ENCODE results near the gene TMEM125. TPM values are rescaled to one million over a fixed set of nuclear protein-coding genes. Genes with fewer than 3 reads are reported as not detected.

TMEM125 gene
- total RNA-seq, 1 experiment from 2014 or later, result 24.4 TPM

DNA sequence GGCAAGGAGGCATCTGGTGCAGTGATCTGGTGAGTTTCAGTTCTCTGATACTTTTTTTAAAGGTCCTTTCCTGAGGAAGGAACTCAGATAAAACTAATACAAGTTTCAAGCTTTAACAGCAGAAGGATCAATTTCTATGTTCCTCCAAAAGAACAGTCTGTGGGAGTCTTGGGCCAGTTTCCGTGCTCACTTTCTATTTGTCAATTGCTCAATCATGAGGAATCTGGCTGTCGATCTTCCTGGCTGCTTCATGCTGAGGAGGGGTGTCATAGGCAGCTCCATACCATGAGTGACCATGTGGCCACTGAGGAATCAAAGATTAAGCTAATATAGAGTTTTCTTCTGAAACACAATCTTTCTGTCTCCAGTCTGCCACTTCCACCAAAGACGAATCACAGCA lies 11.4 kb upstream of the TMEM125 start:
- Mint-ChIP-seq H3K36me3 (ENCODE audit: insufficient read depth, unreplicated experiment) (peaks cover 10% of the 10 kb centered on the region), H3K4me3 (ENCODE audit: low read depth, unreplicated experiment) (no peak overlapping the region), H3K4me1 (ENCODE audit: low read depth, unreplicated experiment) (peaks cover 20% of the 10 kb centered on the region), H3K27ac (ENCODE audit: unreplicated experiment) (no peak overlapping the region), H3K9me3 (ENCODE audit: low read depth, unreplicated experiment) (no peaks in the 10 kb centered on the region), H3K27me3 (ENCODE audit: unreplicated experiment) (no peaks in the 10 kb centered on the region)
- TF ChIP-seq CTCF (IDR thresholded peaks at IDR 0.05; ENCODE audit: unreplicated experiment), result no peak
- CTCF ChIA-PET, result no interaction called here
- no TSS peak for BruUV-seq (replicated peaks)
- intact Hi-C loops (cut with micrococcal nuclease; ENCODE audit: unreplicated experiment), result no loop called here
- DNase-seq, result no peak

DNA sequence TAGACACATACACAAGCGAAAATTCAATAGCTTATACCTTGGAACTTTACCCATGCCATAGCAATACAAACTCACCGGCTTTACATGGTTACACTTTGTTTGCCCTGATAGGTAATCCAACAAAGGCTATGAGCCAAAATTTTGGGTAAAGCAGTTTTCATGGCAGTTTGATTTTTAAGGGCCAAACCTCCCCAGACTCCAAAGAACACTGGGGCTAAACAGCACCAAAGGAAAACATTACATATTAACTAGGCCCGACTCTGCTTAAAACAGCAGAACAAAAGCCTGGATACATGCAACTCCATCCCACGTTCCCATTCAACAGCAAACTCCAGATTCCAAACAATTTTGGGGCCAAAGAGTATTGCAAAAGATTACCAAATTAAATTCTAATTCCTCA lies 4.4 kb upstream of the TMEM125 start:
- Mint-ChIP-seq H3K36me3 (ENCODE audit: insufficient read depth, unreplicated experiment) (peaks cover 13% of the 10 kb centered on the region), H3K9me3 (ENCODE audit: low read depth, unreplicated experiment) (peaks cover 6% of the 10 kb centered on the region), H3K4me1 (ENCODE audit: low read depth, unreplicated experiment) (peaks cover 15% of the 10 kb centered on the region), H3K27me3 (ENCODE audit: unreplicated experiment) (no peaks in the 10 kb centered on the region), H3K27ac (ENCODE audit: unreplicated experiment) (no peak overlapping the region), H3K4me3 (ENCODE audit: low read depth, unreplicated experiment) (no peak overlapping the region)
- DNase-seq, result no peak
- TF ChIP-seq CTCF (IDR thresholded peaks at IDR 0.05; ENCODE audit: unreplicated experiment), result no peak
- intact Hi-C loops (cut with micrococcal nuclease; ENCODE audit: unreplicated experiment), result no loop called here
- CTCF ChIA-PET, result no interaction called here
- no TSS peak for BruUV-seq (replicated peaks)

- Mint-ChIP-seq H3K4me3 (ENCODE audit: low read depth, unreplicated experiment) (no peak overlapping the region), H3K27ac (ENCODE audit: unreplicated experiment) (no peak overlapping the region), H3K9me3 (ENCODE audit: low read depth, unreplicated experiment) (peaks cover 6% of the 10 kb centered on the region), H3K36me3 (ENCODE audit: insufficient read depth, unreplicated experiment) (peaks cover 23% of the 10 kb centered on the region), H3K4me1 (ENCODE audit: low read depth, unreplicated experiment) (peaks cover 30% of the 10 kb centered on the region), H3K27me3 (ENCODE audit: unreplicated experiment) (no peaks in the 10 kb centered on the region)
- DNase-seq, result no peak
- no TSS peak for BruUV-seq (replicated peaks)
- CTCF ChIA-PET, result interaction anchor here (0.6 kb wide), 1 partner anchor 1485 kb away, joined by 7 read pairs; no protein-coding TSS in a partner anchor
- intact Hi-C loops (cut with micrococcal nuclease; ENCODE audit: unreplicated experiment), result no loop called here
- TF ChIP-seq CTCF (IDR thresholded peaks at IDR 0.05; ENCODE audit: unreplicated experiment), result no peak
Measured at GRCh38 chr1:43266881-43267280, 2.9 kb upstream of the TMEM125 start.

DNA sequence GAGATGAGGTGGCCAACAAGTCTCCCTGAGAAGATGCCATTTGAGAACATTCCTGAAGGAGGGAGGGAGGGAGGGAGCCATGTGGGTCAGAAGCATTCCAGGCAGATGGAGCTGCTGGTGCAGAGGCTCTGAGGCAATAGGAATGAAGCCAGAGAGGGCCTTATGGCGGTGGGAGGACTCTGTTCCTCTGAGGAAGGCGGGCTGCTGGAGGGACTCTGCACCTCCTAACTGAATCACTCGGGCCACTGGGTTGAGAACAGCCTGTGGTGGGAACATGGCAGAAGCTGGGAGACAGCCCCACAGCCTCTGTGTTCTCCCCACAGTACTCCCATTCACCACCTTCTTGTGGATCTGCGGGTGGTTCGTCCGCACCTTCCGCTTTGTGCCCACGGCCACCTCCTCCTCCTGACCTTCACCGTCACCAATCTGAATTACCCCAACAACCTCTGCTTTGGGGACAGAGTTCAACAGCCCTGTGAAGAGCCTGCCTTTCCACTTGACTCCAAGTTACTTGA lies 2.4 kb upstream of the TMEM125 start:
- BruUV-seq (replicated peaks), result no TSS peak
- H3K27ac Mint-ChIP-seq (ENCODE audit: unreplicated experiment), result no peak overlapping the region
- H3K36me3 Mint-ChIP-seq (ENCODE audit: insufficient read depth, unreplicated experiment), result peaks cover 23% of the 10 kb centered on the region
- no peaks in the 10 kb centered on the region for H3K27me3 Mint-ChIP-seq (ENCODE audit: unreplicated experiment)
- no peak for TF ChIP-seq CTCF (IDR thresholded peaks at IDR 0.05; ENCODE audit: unreplicated experiment)
- H3K4me1 Mint-ChIP-seq (ENCODE audit: low read depth, unreplicated experiment), result peaks cover 31% of the 10 kb centered on the region
- intact Hi-C loops (cut with micrococcal nuclease; ENCODE audit: unreplicated experiment), result no loop called here
- DNase-seq, result no peak
- peaks cover 6% of the 10 kb centered on the region for H3K9me3 Mint-ChIP-seq (ENCODE audit: low read depth, unreplicated experiment)
- no peak overlapping the region for H3K4me3 Mint-ChIP-seq (ENCODE audit: low read depth, unreplicated experiment)
- CTCF ChIA-PET, result interaction anchor here (0.6 kb wide), 1 partner anchor 1485 kb away, joined by 7 read pairs; no protein-coding TSS in a partner anchor

Measured in Calu3 (cell line).